HepG2 (cell line): ENCODE measurements around the gene MRPL38. TPM values are rescaled to one million over a fixed set of nuclear protein-coding genes. Genes with fewer than 3 reads are reported as not detected.

ENCODE experiments used
- ATAD3A ChIP-seq: sonication (generic); formaldehyde crosslinking; IDR thresholded peaks from 2 replicates; pipeline ENCODE4 v1.4.0; 2020; ENCODE audit warnings: missing genetic modification reagents
- CBFB ChIP-seq: sonication (generic); formaldehyde crosslinking; IDR thresholded peaks from 2 replicates; pipeline ENCODE4 v1.4.0; 2020; ENCODE audit warnings: missing genetic modification reagents
- HNRNPLL ChIP-seq: fragments of 200-400 bp; formaldehyde crosslinking; IDR thresholded peaks from 2 replicates; pipeline ENCODE4 v1.6.1; 2017; ENCODE audit warnings: mild to moderate bottlenecking, low read depth, low read length; ENCODE audit not compliant: poor library complexity, severe bottlenecking
- JDP2 ChIP-seq: sonication (generic); formaldehyde crosslinking; IDR thresholded peaks from 2 replicates; pipeline ENCODE4 v1.8.1; 2022; ENCODE audit warnings: missing genetic modification reagents, borderline replicate concordance
- MEIS1 ChIP-seq: sonication (generic); formaldehyde crosslinking; IDR thresholded peaks from 2 replicates; pipeline ENCODE4 v1.9.0; 2021; ENCODE audit warnings: mild to moderate bottlenecking, missing genetic modification reagents, moderate library complexity, borderline replicate concordance
- MTF1 ChIP-seq: sonication (generic); formaldehyde crosslinking; IDR thresholded peaks from 2 replicates; pipeline ENCODE4 v1.5.0; 2020; ENCODE audit warnings: missing genetic modification reagents
- MTF2 ChIP-seq: sonication (generic); formaldehyde crosslinking; IDR thresholded peaks from 2 replicates; pipeline ENCODE4 v1.5.0; 2020; ENCODE audit warnings: missing genetic modification reagents, borderline replicate concordance
- RERE ChIP-seq: IDR thresholded peaks from 2 replicates; pipeline ENCODE4 v1.6.1; 2016; ENCODE audit warnings: low read depth, missing genetic modification reagents, missing compliant biosample characterization
- SP1 ChIP-seq, 2 experiments: fragments of 450-650 bp in 1 of 2; sonication (generic) in 1 of 2; formaldehyde crosslinking in 1 of 2; IDR thresholded peaks; 2 replicates each; pipeline versions ENCODE4 v1.4.0 to v1.6.1; 2016 to 2020; ENCODE audit warnings: missing genetic modification reagents in 1 of 2
- TSC22D2 ChIP-seq: sonication (generic); formaldehyde crosslinking; IDR thresholded peaks from 2 replicates; pipeline ENCODE4 v1.5.1; 2020; ENCODE audit warnings: missing genetic modification reagents, mild to moderate bottlenecking, borderline replicate concordance
- WIZ ChIP-seq: sonication (generic); formaldehyde crosslinking; IDR thresholded peaks from 2 replicates; pipeline ENCODE4 v1.5.1; 2020; ENCODE audit warnings: mild to moderate bottlenecking, missing genetic modification reagents
- ZFP90 ChIP-seq: sonication (generic); formaldehyde crosslinking; IDR thresholded peaks from 2 replicates; pipeline ENCODE4 v1.8.0; 2022; ENCODE audit warnings: missing genetic modification reagents, mild to moderate bottlenecking, inconsistent platforms, borderline replicate concordance
- ZNF101 ChIP-seq: sonication (generic); formaldehyde crosslinking; IDR thresholded peaks from 2 replicates; pipeline ENCODE4 v1.4.0; 2020; ENCODE audit warnings: mild to moderate bottlenecking, low read depth, missing genetic modification reagents, borderline replicate concordance
- ZNF124 ChIP-seq: sonication (generic); formaldehyde crosslinking; IDR thresholded peaks from 2 replicates; pipeline ENCODE4 v1.4.0; 2020; ENCODE audit warnings: missing genetic modification reagents
- ZNF17 ChIP-seq: sonication (generic); formaldehyde crosslinking; IDR thresholded peaks from 2 replicates; pipeline ENCODE4 v1.5.0; 2020; ENCODE audit warnings: mild to moderate bottlenecking, missing genetic modification reagents
- ZNF274 ChIP-seq: sonication (generic); formaldehyde crosslinking; IDR thresholded peaks from 2 replicates; pipeline ENCODE4 v1.5.1; 2020; ENCODE audit warnings: mild to moderate bottlenecking, missing genetic modification reagents
- ZNF34 ChIP-seq: sonication (generic); formaldehyde crosslinking; IDR thresholded peaks from 2 replicates; pipeline ENCODE4 v1.4.0; 2020; ENCODE audit warnings: mild to moderate bottlenecking, missing genetic modification reagents, borderline replicate concordance
- ZNF570 ChIP-seq: sonication (generic); formaldehyde crosslinking; IDR thresholded peaks from 2 replicates; pipeline ENCODE4 v1.4.0; 2020; ENCODE audit warnings: mild to moderate bottlenecking, missing genetic modification reagents, borderline replicate concordance
- polyA plus RNA-seq, 8 experiments: library from polyadenylated mRNA; depleted of rRNA in 3 of 8; stranded (reverse) in 7 of 8; unstranded in 1 of 8; fragments of >200 nt; fragmentation: Illumina TruSeq in 4 of 8; extraction: Trizol in 4 of 8; gene quantifications; 2 replicates each; pipeline versions ENCODE4 v1.2.1 to v1.2.3, GENCODE V29; 2011 to 2016; ENCODE audit warnings: low read depth in 4 of 8, missing spikeins in 1 of 8, mixed read lengths in 1 of 8; ENCODE audit not compliant: insufficient read depth in 1 of 8
- total RNA-seq, 5 experiments: library from RNA; depleted of rRNA; stranded (reverse); fragments of >200 nt; fragmentation: Illumina TruSeq; extraction: Trizol; gene quantifications; 2 replicates each; pipeline ENCODE4 v1.2.3, GENCODE V29; 2016; ENCODE audit warnings: low read depth in 1 of 5
- TF ChIP-seq, protein P1 (sequence below): sonication (generic); formaldehyde crosslinking; IDR thresholded peaks from 2 replicates; pipeline ENCODE4 v1.5.0; 2020; ENCODE audit warnings: missing genetic modification reagents, mild to moderate bottlenecking, borderline replicate concordance
- TF ChIP-seq, protein P2 (sequence below): sonication (generic); formaldehyde crosslinking; IDR thresholded peaks from 2 replicates; pipeline ENCODE4 v1.4.0; 2020; ENCODE audit warnings: mild to moderate bottlenecking, missing genetic modification reagents

Gene MRPL38
- total and polyA plus RNA-seq, 2 of the 13 experiments (the other 11 are each of a cell fraction or from before 2014, with no cell fraction given) = 83.7 to 125 TPM

GRCh38 chr17:75876938-75877751, 27.5 kb downstream of the MRPL38 start (continued):
- TF ChIP-seq ZNF124 (no peak), ZNF34 (CRISPR knock-in tag) (no peak; the same call in 1 of the 2 replicates), ATAD3A (CRISPR knock-in tag) (no peak), MTF1 (CRISPR knock-in tag) (no peak), ZFP90 (CRISPR knock-in tag) (no peak), ZNF570 (CRISPR knock-in tag) (no peak), ZNF101 (CRISPR knock-in tag) (no peak), JDP2 (CRISPR knock-in tag) (peak; percentile 85; the same call in 1 of the 2 replicates), SP1 (IDR thresholded peaks at IDR 0.05) (no peak), SP1 (CRISPR knock-in tag; IDR thresholded peaks at IDR 0.05) (no peak), ZNF17 (CRISPR knock-in tag) (no peak), MEIS1 (no peak; the same call in 1 of the 2 replicates), RERE (no peak), HNRNPLL (no peak), WIZ (CRISPR knock-in tag) (no peak), MTF2 (CRISPR knock-in tag) (peak; percentile 93; the same call in 1 of the 2 replicates), ZNF274 (CRISPR knock-in tag) (peak; percentile 71; the same call in 1 of the 2 replicates), TSC22D2 (CRISPR knock-in tag) (no peak), CBFB (0 out of 2 replicates have a peak, but pooled peaks have one; percentile 39)
- TF ChIP-seq, protein P1, sequence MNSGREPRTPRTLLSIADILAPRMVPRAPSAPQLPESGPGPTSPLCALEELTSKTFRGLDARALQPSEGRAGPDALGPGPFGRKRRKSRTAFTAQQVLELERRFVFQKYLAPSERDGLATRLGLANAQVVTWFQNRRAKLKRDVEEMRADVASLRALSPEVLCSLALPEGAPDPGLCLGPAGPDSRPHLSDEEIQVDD = no peak
- TF ChIP-seq, protein P2, sequence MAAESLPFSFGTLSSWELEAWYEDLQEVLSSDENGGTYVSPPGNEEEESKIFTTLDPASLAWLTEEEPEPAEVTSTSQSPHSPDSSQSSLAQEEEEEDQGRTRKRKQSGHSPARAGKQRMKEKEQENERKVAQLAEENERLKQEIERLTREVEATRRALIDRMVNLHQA = peak; percentile 12; the same call in 1 of the 2 replicates
